H1 (cell line): ENCODE results near the gene ADAT3. TPM values are rescaled to one million over a fixed set of nuclear protein-coding genes. Genes with fewer than 3 reads are reported as not detected.

Experiments used
- CTBP2 ChIP-seq: IDR thresholded peaks from 2 replicates; pipeline ENCODE4 v1.7.0; 2011; ENCODE audit warnings: borderline replicate concordance, mild to moderate bottlenecking, moderate library complexity, mixed read lengths, low read length; ENCODE audit not compliant: insufficient read depth, insufficient read length
- RBBP5 ChIP-seq: IDR thresholded peaks from 2 replicates; pipeline ENCODE4 v1.7.1; 2012; ENCODE audit warnings: low read depth, mild to moderate bottlenecking, inconsistent platforms, low read length, moderate library complexity, borderline replicate concordance
- SP2 ChIP-seq: IDR thresholded peaks from 2 replicates; pipeline ENCODE4 v1.6.1; 2012; ENCODE audit warnings: mild to moderate bottlenecking, low read length, inconsistent platforms
- SRF ChIP-seq: IDR thresholded peaks from 2 replicates; pipeline ENCODE4 v1.6.1; 2011; ENCODE audit warnings: mild to moderate bottlenecking, low read depth, low read length, moderate library complexity
- polyA plus RNA-seq, 7 experiments: library from polyadenylated mRNA; depleted of rRNA in 3 of 7; stranded (reverse) in 5 of 7; unstranded in 2 of 7; fragments of >200 nt in 5 of 7; fragments of 200-250 nt in 2 of 7; gene quantifications; 1 replicate in 5 of 7; 2 replicates in 1 of 7; 4 replicates in 1 of 7; pipeline versions ENCODE4 v1.2.1 to v1.2.3, GENCODE V29; 2011 to 2013; ENCODE audit warnings: missing spikeins in 2 of 7, mixed read lengths in 2 of 7
- total RNA-seq: library from RNA; stranded (reverse); fragmentation: NEBNext Ultra II Directional; extraction: Animal tissue kit (Norgen Biotek cat#: 25700); gene quantifications from 2 replicates; pipeline ENCODE4 v1.2.1, GENCODE V29; 2021

The ADAT3 gene
- total and polyA plus RNA-seq, 2 of the 8 experiments (the other 6 are each of a cell fraction or from before 2014, with no cell fraction given), result 5.4 to 10.8 TPM

DNA sequence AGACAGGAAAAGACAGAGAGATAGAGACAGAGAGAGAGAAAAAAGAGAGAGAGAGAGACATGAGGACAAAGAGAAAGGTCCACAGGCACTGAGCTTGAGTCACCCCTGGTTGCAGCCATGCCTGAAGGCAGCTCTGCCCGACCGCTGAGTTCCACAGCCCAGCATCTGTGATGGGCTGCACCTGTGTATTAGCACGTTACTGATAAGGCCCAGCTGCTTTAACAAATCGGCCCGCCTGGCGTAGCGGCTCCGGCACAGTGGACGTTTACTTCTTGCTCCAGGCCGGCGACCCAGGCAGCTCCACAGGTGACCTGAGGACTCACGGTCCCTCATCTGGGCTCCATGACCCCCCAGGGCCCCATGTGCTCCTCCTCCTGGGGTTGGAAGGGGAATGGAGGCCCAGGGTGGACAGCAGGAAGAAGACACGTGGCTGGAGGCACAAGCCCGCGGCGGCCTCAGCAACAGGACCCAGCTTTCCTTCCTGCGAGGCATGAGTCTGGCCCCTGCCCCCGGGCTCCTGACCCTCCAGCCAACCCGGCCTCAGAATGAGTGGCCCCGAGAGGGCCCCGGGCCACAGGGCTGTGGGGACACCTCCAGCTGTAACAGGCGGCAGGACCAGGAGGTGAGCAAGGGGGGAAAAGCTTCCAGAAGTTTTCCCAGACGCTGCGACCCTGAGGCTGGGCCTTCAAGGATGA, 31.9 kb downstream of the ADAT3 start (continued):
- TF ChIP-seq CTBP2 (no peak), RBBP5 (no peak), SP2 (no peak), SRF (no peak)
